Fibroblast of peridontal ligament (primary cell): Measurements from ENCODE around the gene KANSL1.

Experiments
- DNase-seq: peaks from one replicate; pipeline ENCODE4 v3.0.0-alpha.2; 2010; ENCODE audit errors: extremely low read depth

The KANSL1 gene

GRCh38 chr17:46140645-46141197 is 52.5 kb downstream of the KANSL1 start:
- DNase-seq, result no peak

- DNase-seq, result no peak
These were observed 53.6 kb downstream of the KANSL1 start for GRCh38 chr17:46139432-46140210.

GRCh38 chr17:46138473-46138872 is 54.8 kb downstream of the KANSL1 start:
- no peak for DNase-seq

GRCh38 chr17:46136820-46137219 is 56.4 kb downstream of the KANSL1 start:
- peak; percentile 72 for DNase-seq

- DNase-seq, result no peak
These were observed 57.2 kb downstream of the KANSL1 start for GRCh38 chr17:46135879-46136563.

GRCh38 chr17:46135126-46135812 is 58.0 kb downstream of the KANSL1 start:
- no peak for DNase-seq

GRCh38 chr17:46129302-46129701 is 63.9 kb downstream of the KANSL1 start:
- no peak for DNase-seq

- no peak for DNase-seq
These were observed 64.8 kb downstream of the KANSL1 start for GRCh38 chr17:46128453-46128852.

GRCh38 chr17:46127524-46127923 is 65.7 kb downstream of the KANSL1 start:
- no peak for DNase-seq

- no peak for DNase-seq
These were observed 66.4 kb downstream of the KANSL1 start for GRCh38 chr17:46126840-46127239.

GRCh38 chr17:46125831-46126230 is 67.4 kb downstream of the KANSL1 start:
- DNase-seq, result no peak

- no peak for DNase-seq
These were observed 68.3 kb downstream of the KANSL1 start for GRCh38 chr17:46124695-46125592.

GRCh38 chr17:46123607-46124006 is 69.6 kb downstream of the KANSL1 start:
- DNase-seq, result no peak

- no peak for DNase-seq
These were observed 70.8 kb downstream of the KANSL1 start for GRCh38 chr17:46122486-46122871.

- DNase-seq, result no peak
These were observed 71.3 kb downstream of the KANSL1 start for GRCh38 chr17:46121841-46122485.

- DNase-seq, result no peak
These were observed 72.0 kb downstream of the KANSL1 start for GRCh38 chr17:46121165-46121764.

- DNase-seq, result no peak
These were observed 72.7 kb downstream of the KANSL1 start for GRCh38 chr17:46120537-46120936.

GRCh38 chr17:46120078-46120477 is 73.2 kb downstream of the KANSL1 start:
- DNase-seq, result no peak

- DNase-seq, result no peak
These were observed 74.3 kb downstream of the KANSL1 start for GRCh38 chr17:46118964-46119363.
